Measurements from ENCODE around the gene YIF1A.

GRCh38 chr11:66315498-66315885 lies 26.5 kb upstream of the YIF1A start:
- TF ChIP-seq CTCF (IDR thresholded peaks at IDR 0.05) = no peak
- no peak for TF ChIP-seq ZFX (IDR thresholded peaks at IDR 0.05; ENCODE audit: borderline replicate concordance)
